Measurements from ENCODE around the gene SAMD10.

The SAMD10 gene

GRCh38 chr20:63979557-63980316, at the start of gene SAMD10 (continued):
- TF ChIP-seq, protein P1, sequence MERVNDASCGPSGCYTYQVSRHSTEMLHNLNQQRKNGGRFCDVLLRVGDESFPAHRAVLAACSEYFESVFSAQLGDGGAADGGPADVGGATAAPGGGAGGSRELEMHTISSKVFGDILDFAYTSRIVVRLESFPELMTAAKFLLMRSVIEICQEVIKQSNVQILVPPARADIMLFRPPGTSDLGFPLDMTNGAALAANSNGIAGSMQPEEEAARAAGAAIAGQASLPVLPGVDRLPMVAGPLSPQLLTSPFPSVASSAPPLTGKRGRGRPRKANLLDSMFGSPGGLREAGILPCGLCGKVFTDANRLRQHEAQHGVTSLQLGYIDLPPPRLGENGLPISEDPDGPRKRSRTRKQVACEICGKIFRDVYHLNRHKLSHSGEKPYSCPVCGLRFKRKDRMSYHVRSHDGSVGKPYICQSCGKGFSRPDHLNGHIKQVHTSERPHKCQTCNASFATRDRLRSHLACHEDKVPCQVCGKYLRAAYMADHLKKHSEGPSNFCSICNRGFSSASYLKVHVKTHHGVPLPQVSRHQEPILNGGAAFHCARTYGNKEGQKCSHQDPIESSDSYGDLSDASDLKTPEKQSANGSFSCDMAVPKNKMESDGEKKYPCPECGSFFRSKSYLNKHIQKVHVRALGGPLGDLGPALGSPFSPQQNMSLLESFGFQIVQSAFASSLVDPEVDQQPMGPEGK (tag by site-specific recombination; IDR thresholded peaks at IDR 0.05), result peak; percentile 89
- TF ChIP-seq SP7 (tag by site-specific recombination; IDR thresholded peaks at IDR 0.05) (peak; percentile 46; the same call in 1 of the 2 replicates), KLF16 (tag by site-specific recombination; IDR thresholded peaks at IDR 0.05) (peak; percentile 61; the same call in 1 of the 2 replicates), ZNF530 (tag by site-specific recombination; IDR thresholded peaks at IDR 0.05; ENCODE audit: low read depth) (no peak), ZNF248 (tag by site-specific recombination; IDR thresholded peaks at IDR 0.05) (no peak), ZNF266 (tag by site-specific recombination; IDR thresholded peaks at IDR 0.05; ENCODE audit: low read depth) (no peak), ZNF394 (tag by site-specific recombination; IDR thresholded peaks at IDR 0.05; ENCODE audit: borderline replicate concordance) (no peak), KLF1 (tag by site-specific recombination; IDR thresholded peaks at IDR 0.05) (peak; percentile 43; the same call in 1 of the 2 replicates), ZBTB20 (tag by site-specific recombination; IDR thresholded peaks at IDR 0.05) (peak; percentile 89), ZNF10 (tag by site-specific recombination; IDR thresholded peaks at IDR 0.05) (no peak), ZNF555 (tag by site-specific recombination; conservative IDR thresholded peaks at IDR 0.05) (no peak), TCF7L2 (IDR thresholded peaks at IDR 0.05; ENCODE audit: borderline replicate concordance, low read depth, low read length) (no peak), ZBTB11 (tag by site-specific recombination; conservative IDR thresholded peaks at IDR 0.05; ENCODE audit: low read depth) (peak; percentile 48; the same call in 1 of the 2 replicates), MEIS1 (CRISPR knock-in tag; IDR thresholded peaks at IDR 0.05; ENCODE audit: borderline replicate concordance) (no peak), ZNF76 (tag by site-specific recombination; IDR thresholded peaks at IDR 0.05; ENCODE audit: borderline replicate concordance, low read depth) (no peak), ZNF19 (tag by site-specific recombination; IDR thresholded peaks at IDR 0.05; ENCODE audit: low read depth) (no peak), ZNF521 (tag by site-specific recombination; IDR thresholded peaks at IDR 0.05) (no peak), ZNF549 (tag by site-specific recombination; IDR thresholded peaks at IDR 0.05) (no peak), GLI2 (tag by site-specific recombination; IDR thresholded peaks at IDR 0.05; ENCODE audit: borderline replicate concordance, low read depth) (no peak), ZNF174 (tag by site-specific recombination; IDR thresholded peaks at IDR 0.05) (no peak), ZBTB7A (tag by site-specific recombination; IDR thresholded peaks at IDR 0.05; ENCODE audit: low read depth) (peak; percentile 76; the same call in 1 of the 2 replicates), ZNF169 (tag by site-specific recombination; IDR thresholded peaks at IDR 0.05) (no peak), ZNF585B (tag by site-specific recombination; IDR thresholded peaks at IDR 0.05) (no peak), ZNF311 (tag by site-specific recombination; IDR thresholded peaks at IDR 0.05; ENCODE audit: borderline replicate concordance) (no peak), ZNF529 (tag by site-specific recombination; IDR thresholded peaks at IDR 0.05; ENCODE audit: insufficient replicate concordance) (no peak), ZNF792 (tag by site-specific recombination; IDR thresholded peaks at IDR 0.05) (no peak), GLIS2 (tag by site-specific recombination; IDR thresholded peaks at IDR 0.05) (peak; percentile 75), ZNF175 (tag by site-specific recombination; IDR thresholded peaks at IDR 0.05) (no peak), ZNF426 (tag by site-specific recombination; IDR thresholded peaks at IDR 0.05) (no peak), ZNF48 (tag by site-specific recombination; IDR thresholded peaks at IDR 0.05) (no peak), ZNF341 (tag by site-specific recombination; IDR thresholded peaks at IDR 0.05; ENCODE audit: low read depth) (no peak), ZBTB17 (tag by site-specific recombination; IDR thresholded peaks at IDR 0.05) (peak; percentile 38), ZSCAN23 (tag by site-specific recombination; IDR thresholded peaks at IDR 0.05) (no peak), GLI4 (tag by site-specific recombination; IDR thresholded peaks at IDR 0.05) (no peak), ZNF830 (tag by site-specific recombination; IDR thresholded peaks at IDR 0.05; ENCODE audit: low read depth) (no peak), HOXC10 (CRISPR knock-in tag; IDR thresholded peaks at IDR 0.05) (no peak), ZNF623 (tag by site-specific recombination; IDR thresholded peaks at IDR 0.05) (no peak)
